ENCODE results near the gene IFI27L2. TPM values are rescaled to one million over a fixed set of nuclear protein-coding genes. Genes with fewer than 3 reads are reported as not detected.

Gene IFI27L2
- total and polyA plus RNA-seq, 2 of the 8 experiments (the other 6 are each of a cell fraction or from before 2014, with no cell fraction given): 14.0 to 69.6 TPM

DNA sequence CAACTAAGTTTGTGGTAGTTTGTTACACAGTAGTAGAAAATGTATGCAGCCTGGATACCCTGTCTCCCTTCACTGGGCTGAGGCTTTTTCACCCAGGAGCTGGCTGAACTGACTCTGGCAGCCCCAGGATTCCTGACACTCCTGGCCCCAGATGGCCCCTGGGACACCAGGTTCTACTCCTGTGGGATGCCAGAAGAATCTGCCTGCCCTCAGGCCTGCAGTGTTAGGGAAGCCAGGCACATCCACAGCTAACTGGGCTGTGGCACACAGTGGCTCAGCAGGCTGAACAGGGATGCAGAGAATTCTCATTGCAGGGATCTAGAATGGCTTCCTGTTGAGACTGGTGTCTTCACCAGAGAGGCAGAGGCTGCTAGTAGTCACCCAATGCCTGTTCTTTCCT lies 10.3 kb downstream of the IFI27L2 start:
- no peak overlapping the region for H3K18ac ChIP-seq (ENCODE audit: extremely low read depth, low read length)
- DNase-seq (ENCODE audit: low read depth in 1 of 2, low spot score in 2 of 2) (no peak), FAIRE-seq (no peak)
- H3K79me1 ChIP-seq (ENCODE audit: low read depth, low read length): no peaks in the 10 kb centered on the region
- no peak overlapping the region for H3K27ac ChIP-seq (ENCODE audit: low read depth, low read length)
- H3K23me2 ChIP-seq (ENCODE audit: low read depth, low read length): no peaks in the 10 kb centered on the region
- no peaks in the 10 kb centered on the region for H3K36me3 ChIP-seq (ENCODE audit: control insufficient read depth in 2 of 4, insufficient read depth in 4 of 4, low read length in 3 of 4)
- no peak overlapping the region; the same call in 1 of the 2 replicates for H4K8ac ChIP-seq (ENCODE audit: extremely low read depth, insufficient read depth, low read length)
- no peak overlapping the region for H4K91ac ChIP-seq (replicated peaks; ENCODE audit: insufficient read length, low read length)
- no peak overlapping the region for H2BK15ac ChIP-seq (ENCODE audit: low read length)
- H3K4me2 ChIP-seq (ENCODE audit: insufficient read depth in 1 of 2, low read depth in 2 of 2, low read length in 2 of 2): no peak overlapping the region
- H4K5ac ChIP-seq (ENCODE audit: insufficient read length, low read depth, low read length): no peak overlapping the region
- H3K4me1 ChIP-seq (replicated peaks in 1 of 4; ENCODE audit: control insufficient read depth in 3 of 4, insufficient read depth in 4 of 4, low read length in 3 of 4): no peaks in the 10 kb centered on the region
- H4K20me1 ChIP-seq (replicated peaks in 1 of 2; ENCODE audit: control insufficient read depth in 1 of 2, insufficient read depth in 2 of 2, low read length in 2 of 2): no peaks in the 10 kb centered on the region
- H2BK120ac ChIP-seq (replicated peaks; ENCODE audit: low read depth, low read length): no peak overlapping the region
- H2BK20ac ChIP-seq (ENCODE audit: low read length): no peak overlapping the region
- H2BK12ac ChIP-seq (ENCODE audit: low read depth, low read length): no peak overlapping the region
- H3K14ac ChIP-seq (ENCODE audit: insufficient read length): no peak overlapping the region
- CTCF ChIA-PET (ENCODE audit: partially characterized antibody): no interaction called here
- no peak overlapping the region for H3K9ac ChIP-seq (replicated peaks in 1 of 4; ENCODE audit: extremely low read depth in 1 of 4, low read depth in 3 of 4, low read length in 3 of 4)
- H2AFZ ChIP-seq (ENCODE audit: low read length): no peak overlapping the region
- no peak overlapping the region for H3K56ac ChIP-seq (replicated peaks; ENCODE audit: insufficient read length, low read depth, low read length)
- H2BK5ac ChIP-seq (ENCODE audit: low read depth, low read length): no peak overlapping the region
- no peaks in the 10 kb centered on the region for H3K79me2 ChIP-seq (ENCODE audit: control insufficient read depth in 1 of 2, insufficient read depth in 2 of 2, low read length in 2 of 2)
- H3K4ac ChIP-seq (replicated peaks; ENCODE audit: insufficient read length, low read depth, low read length): no peak overlapping the region
- peaks cover 0 to 2% (median 0%) of the 10 kb centered on the region in 4 experiments; a peak in 2 of 7 replicates for H3K27me3 ChIP-seq (replicated peaks in 1 of 4; ENCODE audit: control insufficient read depth in 3 of 4, extremely low read depth in 1 of 4, insufficient read depth in 3 of 4, low read length in 3 of 4)
- POLR2A ChIA-PET (ENCODE audit: partially characterized antibody): no interaction called here
- H3K9me3 ChIP-seq (ENCODE audit: insufficient read depth in 2 of 2, low read depth in 1 of 2, low read length in 1 of 2): peaks cover 2 to 7% of the 10 kb centered on the region in 2 experiments; a peak in 1 of 4 replicates
- H2AK5ac ChIP-seq (ENCODE audit: low read depth, low read length): no peak overlapping the region
- no peak overlapping the region for H3K23ac ChIP-seq (ENCODE audit: insufficient read length)
- no peak overlapping the region for H3K4me3 ChIP-seq (ENCODE audit: extremely low read depth in 1 of 4, insufficient read depth in 2 of 4, low read depth in 3 of 4, low read length in 4 of 4)
- TF ChIP-seq SP4 (IDR thresholded peaks at IDR 0.05; ENCODE audit: low read length) (no peak), RNF2 (IDR thresholded peaks at IDR 0.05; ENCODE audit: borderline replicate concordance, low read depth, low read length, missing control alignments, poor library complexity, severe bottlenecking) (no peak), ASH2L (IDR thresholded peaks at IDR 0.05; ENCODE audit: low read length) (no peak), SUZ12 (IDR thresholded peaks at IDR 0.05; ENCODE audit: low read length) (no peak), SRF (IDR thresholded peaks at IDR 0.05; ENCODE audit: low read depth, low read length) (no peak), EGR1 (IDR thresholded peaks at IDR 0.05; ENCODE audit: borderline replicate concordance, low read depth, low read length) (no peak), KDM5A (IDR thresholded peaks at IDR 0.05; ENCODE audit: low read length) (no peak), TBP (IDR thresholded peaks at IDR 0.05; ENCODE audit: low read depth, low read length) (no peak), SAP30 (IDR thresholded peaks at IDR 0.05; ENCODE audit: insufficient read depth, insufficient replicate concordance, low read length) (no peak), SP2 (IDR thresholded peaks at IDR 0.05; ENCODE audit: low read length) (no peak)
- TF ChIP-seq, protein P1, sequence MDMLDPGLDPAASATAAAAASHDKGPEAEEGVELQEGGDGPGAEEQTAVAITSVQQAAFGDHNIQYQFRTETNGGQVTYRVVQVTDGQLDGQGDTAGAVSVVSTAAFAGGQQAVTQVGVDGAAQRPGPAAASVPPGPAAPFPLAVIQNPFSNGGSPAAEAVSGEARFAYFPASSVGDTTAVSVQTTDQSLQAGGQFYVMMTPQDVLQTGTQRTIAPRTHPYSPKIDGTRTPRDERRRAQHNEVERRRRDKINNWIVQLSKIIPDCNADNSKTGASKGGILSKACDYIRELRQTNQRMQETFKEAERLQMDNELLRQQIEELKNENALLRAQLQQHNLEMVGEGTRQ (IDR thresholded peaks at IDR 0.05; ENCODE audit: low read length): no peak
- TF ChIP-seq, protein P2, sequence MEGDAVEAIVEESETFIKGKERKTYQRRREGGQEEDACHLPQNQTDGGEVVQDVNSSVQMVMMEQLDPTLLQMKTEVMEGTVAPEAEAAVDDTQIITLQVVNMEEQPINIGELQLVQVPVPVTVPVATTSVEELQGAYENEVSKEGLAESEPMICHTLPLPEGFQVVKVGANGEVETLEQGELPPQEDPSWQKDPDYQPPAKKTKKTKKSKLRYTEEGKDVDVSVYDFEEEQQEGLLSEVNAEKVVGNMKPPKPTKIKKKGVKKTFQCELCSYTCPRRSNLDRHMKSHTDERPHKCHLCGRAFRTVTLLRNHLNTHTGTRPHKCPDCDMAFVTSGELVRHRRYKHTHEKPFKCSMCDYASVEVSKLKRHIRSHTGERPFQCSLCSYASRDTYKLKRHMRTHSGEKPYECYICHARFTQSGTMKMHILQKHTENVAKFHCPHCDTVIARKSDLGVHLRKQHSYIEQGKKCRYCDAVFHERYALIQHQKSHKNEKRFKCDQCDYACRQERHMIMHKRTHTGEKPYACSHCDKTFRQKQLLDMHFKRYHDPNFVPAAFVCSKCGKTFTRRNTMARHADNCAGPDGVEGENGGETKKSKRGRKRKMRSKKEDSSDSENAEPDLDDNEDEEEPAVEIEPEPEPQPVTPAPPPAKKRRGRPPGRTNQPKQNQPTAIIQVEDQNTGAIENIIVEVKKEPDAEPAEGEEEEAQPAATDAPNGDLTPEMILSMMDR (IDR thresholded peaks at IDR 0.05; ENCODE audit: control extremely low read depth in 1 of 3, insufficient read depth in 1 of 3, low read depth in 1 of 3, low read length in 3 of 3): no peak
